D341Med (cell line): Measurements from ENCODE around the gene CLDN6.

Source experiments
- DNase-seq: peaks from one replicate; pipeline ENCODE4 v3.0.0; 2012; ENCODE audit warnings: low spot score

The CLDN6 gene

DNA sequence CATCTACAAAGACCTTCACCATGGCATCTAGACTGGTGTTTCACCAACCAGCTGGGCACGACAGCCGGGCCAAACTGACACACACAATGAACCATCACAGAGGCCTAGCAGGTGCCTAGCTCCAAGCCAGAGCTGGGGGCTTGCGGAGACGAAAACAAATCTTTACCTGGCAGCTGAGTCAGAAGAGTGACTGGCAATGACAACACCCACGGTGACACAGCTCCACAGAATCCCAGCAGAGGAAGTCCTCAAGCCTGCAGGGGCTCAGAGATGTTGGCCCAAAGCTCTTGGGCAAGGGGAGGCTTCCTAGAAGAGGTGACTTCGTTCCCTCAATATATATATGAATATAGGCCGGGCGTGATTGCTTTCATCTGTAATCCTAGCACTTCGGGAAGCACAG is 33.5 kb upstream of the CLDN6 start:
- no peak for DNase-seq

DNA sequence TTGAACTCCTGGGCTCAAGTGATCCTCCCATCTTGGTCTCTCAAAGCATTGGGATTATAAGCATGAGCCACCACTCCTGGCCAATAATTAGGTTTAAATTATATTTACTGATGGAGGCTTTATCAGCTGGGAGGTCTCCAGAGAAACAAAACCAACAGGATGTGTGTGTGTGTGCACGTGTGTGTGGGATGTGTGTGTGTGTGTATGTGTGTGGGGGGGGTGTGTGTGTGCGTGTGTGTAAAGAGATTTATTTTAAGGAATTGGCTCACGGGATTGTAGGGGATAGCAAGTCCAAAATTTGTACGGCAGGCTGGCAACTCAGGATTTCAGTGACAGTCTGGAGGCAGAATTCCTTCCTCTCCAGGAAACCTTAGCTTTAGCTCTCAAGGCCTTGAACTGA is 33.0 kb upstream of the CLDN6 start:
- no peak for DNase-seq

DNA sequence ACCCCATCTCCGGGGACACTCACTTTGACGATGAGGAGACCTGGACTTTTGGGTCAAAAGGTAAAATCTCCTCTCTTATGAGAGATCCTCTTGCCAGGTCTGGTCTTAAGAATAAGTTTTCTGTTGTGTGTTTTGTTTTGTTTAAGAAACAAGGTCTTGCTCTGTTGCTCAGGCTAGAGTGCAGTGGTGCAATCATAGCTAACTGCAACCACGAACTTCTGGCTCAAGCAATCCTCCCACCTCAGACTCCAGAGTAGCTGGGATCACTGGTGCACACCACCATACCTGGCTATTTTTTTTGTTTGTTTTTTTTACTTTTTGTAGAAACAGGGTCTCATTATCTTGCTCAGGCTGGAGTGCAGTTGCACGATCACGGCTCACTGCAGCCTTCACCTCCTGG is 32.5 kb upstream of the CLDN6 start:
- no peak for DNase-seq

DNA sequence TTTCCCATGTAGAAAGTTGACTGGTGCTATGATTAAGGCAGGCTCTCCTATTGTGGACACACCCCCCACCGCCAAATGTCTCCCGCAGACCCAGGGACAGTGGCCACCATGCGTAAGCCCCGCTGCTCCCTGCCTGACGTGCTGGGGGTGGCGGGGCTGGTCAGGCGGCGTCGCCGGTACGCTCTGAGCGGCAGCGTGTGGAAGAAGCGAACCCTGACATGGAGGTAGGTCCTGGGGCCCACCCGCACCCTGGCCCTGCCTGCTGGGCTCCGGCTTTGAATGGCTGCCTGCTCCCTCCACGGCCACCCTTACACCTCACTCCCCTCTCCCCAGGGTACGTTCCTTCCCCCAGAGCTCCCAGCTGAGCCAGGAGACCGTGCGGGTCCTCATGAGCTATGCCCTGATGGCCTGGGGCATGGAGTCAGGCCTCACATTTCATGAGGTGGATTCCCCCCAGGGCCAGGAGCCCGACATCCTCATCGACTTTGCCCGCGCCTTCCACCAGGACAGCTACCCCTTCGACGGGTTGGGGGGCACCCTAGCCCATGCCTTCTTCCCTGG is 32.0 kb upstream of the CLDN6 start:
- DNase-seq, result no peak

DNA sequence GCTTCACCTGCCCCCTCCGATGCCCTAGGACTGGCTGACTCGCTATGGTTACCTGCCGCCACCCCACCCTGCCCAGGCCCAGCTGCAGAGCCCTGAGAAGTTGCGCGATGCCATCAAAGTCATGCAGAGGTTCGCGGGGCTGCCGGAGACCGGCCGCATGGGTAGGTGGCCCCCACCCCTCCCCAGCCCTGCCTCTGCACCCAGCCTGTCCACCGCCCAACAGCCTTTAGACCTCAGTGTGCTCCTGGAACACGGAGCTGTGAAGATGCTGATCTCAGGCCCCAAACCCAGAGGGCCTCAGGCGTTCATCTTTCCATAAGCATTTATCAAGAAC is 29.4 kb upstream of the CLDN6 start:
- DNase-seq, result no peak

DNA sequence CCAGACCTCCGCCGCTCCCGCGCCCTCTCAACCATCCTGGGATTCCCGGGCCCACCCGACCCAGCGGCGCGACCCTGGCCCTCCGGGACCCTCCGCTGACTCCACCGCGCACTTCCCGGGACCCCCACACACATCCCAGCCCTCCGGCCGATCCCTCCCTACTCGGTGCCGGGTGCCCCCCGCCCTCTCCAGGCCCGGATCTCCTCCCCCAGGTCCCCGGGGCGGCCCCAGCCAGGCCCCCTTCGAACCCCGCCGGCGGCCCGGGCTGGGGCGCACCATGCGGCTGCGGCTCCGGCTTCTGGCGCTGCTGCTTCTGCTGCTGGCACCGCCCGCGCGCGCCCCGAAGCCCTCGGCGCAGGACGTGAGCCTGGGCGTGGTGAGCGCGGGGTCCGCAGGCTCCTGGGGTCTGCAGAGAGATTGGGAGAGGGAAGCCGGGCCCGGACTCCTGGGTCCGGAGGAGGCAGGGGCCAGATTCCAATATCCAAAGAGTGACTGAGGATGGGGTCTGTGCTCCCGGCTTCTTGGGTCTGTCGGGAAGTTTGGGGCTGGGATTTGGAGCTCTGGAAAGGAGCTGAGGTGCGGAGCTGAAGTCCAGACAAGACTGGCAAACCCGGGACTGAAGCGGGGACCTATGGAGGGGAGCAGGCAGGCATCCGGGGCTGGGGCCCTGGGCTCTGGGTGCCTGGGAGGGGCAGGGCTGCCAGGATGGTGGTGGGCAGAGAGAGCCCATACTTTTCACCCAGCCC is 28.8 kb upstream of the CLDN6 start:
- peak; percentile 63 for DNase-seq

DNA sequence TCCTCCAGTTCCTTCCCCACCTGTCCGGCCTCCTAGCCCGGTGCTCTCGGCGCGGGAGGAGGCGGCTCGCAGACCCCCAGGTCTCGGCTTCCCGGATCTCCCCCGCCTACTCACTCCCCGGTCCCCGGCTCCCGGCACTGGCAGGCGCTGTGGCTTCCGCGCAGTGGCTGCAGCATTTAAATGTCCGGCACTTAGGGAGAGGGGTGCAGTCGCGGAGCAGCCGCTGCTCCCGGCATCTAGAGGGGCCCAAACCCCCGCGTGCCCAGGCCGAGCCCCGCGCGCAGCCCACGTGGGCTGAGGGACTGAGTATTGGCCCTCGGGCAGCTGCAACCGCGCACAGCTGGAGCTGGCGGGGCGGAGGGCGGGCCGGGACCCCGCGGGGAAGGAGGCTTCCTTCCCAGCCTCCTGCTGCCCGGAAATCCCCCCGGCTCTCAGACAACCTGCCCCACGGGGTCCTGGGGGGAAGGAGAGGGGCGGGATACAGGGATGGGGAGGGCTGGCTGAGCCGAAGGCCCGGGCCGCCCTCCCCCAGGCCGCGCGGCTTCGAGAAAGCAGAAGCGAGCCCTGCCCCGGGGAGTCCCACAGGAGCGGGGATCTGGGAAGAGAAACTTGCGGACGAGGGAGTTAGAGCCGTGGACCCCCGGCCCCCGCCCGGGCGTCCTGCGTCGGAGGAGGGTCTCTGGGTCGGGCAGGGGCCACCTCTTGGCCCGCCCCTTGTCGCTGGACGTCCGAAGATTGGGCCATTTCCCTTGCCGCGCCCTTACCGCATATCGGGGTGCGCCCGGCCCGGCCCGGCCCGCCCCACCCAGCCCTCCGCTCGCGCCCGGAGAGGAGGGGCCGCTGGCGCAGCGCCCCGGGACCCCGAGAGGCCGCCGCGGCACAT is 28.0 kb upstream of the CLDN6 start, which contains the start of gene MMP25:
MMP25 (plus strand) TSS at position 804 of the 883 bp plus-strand sequence. CDS start 357 bp downstream, outside the sequence.
- no peak for DNase-seq

DNA sequence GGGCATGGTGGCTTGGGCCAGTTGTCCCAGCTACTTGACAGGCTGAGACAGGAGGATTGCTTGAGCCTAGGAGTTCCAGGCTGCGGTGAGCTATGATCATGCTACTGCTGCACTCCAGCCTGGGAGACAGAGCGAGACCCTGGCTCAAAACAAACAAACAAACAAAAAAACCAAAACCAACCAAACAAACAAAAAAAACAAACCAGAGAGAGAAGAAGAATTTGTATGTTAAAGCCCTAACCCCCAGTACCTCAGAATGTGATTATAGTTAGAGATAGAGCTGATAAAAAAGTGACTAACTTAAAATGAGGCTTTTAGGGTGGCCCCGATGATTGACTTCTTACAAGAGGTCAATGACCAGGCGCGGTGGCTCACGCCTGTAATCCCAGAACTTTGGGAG is 26.7 kb upstream of the CLDN6 start:
- no peak for DNase-seq

DNA sequence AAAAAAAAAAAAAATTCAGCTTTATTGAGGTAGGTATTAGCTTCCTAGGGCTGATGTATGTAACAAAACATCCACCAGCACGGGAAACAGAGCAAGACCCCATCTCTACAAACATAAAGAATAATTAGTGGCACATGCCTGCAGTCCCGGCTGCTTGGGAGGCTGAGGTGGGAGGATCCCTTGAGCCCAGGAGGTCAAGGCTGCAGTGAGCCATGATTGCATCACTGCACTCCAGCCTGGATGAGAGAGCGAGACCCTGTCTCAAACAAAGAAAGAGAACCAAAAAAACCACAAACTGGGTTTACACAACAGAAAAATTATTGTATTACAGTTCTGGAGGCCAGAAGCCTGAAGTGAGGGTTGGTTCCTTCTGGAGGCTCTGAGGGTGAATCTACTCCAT is 24.4 kb upstream of the CLDN6 start:
- DNase-seq, result no peak

DNA sequence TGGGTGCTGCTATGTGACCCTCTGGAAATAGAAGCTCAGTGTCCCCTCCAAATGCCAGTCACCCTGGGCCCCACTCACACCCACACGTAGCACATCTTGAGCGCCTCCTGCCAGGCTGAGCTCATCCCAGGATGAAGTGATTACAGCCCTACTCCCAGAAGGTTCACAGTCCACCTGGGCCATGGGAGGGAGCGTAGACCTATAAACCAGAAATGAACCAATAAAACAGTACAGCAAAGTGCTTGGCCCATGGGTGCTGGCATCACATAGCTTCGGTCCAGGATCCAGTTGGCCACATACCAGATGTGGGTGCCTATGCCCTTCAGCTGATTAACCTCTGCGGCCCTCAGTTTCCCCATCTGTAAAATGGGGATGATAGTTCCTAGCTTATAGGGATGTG is 20.9 kb upstream of the CLDN6 start:
- DNase-seq, result no peak

DNA sequence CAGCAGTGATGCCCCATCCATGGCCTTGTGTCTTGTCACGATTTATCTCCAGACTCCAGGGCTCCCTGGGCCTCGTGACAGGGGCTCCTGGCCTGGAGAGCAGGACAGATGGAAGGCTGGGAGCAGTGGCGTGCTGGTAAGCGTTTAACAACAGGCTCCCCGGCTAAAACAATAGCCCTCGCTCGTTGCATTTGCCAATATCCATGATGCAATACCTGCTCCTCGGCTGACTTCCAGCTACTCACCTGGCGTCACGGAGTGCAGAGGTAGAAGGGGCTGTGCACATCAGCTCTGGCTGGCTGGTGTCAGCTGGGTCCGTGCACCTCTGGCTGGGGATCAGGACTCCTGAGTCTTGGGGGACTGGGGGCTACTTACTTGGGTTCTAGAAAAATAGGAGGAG is 20.3 kb upstream of the CLDN6 start:
- no peak for DNase-seq

DNA sequence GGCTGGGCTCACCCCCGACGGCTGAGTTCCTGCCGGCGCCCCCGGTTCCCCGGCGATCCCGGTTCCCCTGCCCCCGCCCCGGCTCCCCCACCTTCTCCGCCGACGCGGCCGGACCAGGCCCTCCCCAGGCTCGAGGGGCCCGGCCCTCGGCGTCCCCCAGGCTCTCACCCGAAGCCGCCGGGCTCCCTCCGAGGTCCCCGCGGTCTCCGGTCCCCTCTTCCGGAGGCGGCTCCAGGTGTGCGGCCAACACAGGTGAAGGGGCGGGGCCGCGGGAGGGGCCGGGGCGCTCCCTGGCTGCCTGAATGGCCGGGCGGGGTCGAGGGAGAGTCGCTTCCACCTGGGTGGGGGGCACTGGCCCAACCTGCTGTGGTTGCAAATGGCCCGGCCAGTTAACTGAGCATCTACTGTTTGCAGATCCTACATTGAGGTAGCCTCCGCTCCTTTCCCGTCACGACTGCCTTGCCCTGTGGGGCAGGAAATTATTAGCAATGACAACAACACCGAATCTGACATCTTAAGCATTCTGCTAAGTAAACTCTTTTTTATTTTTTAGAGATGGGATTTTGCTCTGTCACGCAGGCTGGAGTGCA is 18.8 kb upstream of the CLDN6 start, which contains the start of gene BICDL2:
BICDL2 (minus strand) TSS at position 219 of the 590 bp plus-strand sequence. CDS start 1,448 bp downstream, outside the sequence.
- no peak for DNase-seq

DNA sequence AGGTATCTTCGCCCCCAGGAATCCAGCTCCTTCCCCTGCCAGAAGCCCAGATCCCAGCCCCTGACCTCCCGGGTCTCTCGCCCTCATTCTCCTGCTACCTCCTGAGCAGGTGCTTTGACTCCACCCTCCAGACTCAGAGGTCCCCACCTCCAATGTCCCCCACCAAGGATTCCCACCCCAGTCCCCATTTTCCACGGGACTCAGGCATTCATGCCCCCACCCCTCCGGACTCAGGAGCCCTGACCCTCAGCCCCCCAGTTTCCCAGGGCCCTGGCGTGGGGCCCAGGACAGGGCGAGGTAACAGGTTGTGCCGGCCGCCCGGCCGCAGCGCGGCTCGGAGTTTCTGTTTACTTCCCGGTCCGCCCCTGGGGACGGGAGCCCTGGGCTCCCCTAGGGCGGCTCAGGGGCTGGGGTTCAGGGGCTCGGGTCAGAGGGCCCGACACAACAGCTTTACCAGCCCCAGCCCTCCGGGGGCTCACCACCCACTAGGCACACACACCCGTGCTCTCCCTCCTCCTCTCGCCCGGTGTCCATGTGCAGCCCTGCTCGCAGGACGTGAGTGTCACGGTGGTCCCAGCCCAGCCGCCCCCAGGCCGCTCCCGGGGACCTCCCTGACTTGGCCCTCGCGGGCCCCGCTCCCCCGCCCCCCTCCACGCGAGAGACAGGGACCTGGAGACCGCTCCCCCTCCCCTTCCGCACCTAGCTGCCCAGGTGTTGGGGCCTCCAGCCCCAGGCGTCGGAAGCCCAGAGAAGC is 18.2 kb upstream of the CLDN6 start:
- DNase-seq, result no peak

DNA sequence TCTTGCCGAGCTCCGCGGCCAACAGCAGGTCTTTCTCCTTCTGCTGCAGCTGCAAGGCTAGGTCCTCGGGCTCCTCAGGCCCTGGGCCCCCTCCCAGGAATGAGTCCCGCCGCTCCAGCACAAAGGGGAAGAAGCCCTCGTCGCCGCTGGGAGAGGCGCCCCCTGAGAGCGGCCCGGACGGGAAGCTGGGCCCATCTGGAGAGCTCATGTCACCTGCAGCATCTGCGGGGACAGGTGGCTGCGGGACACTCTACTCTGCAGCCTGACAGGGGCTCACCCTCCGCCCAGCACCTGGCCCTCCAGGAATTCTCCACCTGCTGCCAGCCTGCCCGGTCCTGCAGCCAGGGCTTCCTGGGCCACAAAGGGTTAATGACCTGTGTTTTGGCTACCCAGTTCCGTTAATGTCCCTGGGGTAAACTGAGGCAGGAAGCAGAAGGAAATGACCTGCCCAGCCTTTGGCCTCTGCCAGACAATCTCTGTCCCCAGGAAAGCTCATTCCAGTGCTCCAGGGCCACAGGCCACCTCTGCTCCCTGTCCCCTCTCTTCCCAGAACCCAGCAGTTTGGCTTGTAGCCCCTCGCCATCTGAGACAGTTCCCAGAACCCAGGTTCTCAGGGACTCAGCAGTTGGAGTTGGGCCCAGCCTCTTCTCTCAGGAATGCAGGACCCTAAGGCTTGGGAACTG is 17.4 kb upstream of the CLDN6 start:
- no peak for DNase-seq

DNA sequence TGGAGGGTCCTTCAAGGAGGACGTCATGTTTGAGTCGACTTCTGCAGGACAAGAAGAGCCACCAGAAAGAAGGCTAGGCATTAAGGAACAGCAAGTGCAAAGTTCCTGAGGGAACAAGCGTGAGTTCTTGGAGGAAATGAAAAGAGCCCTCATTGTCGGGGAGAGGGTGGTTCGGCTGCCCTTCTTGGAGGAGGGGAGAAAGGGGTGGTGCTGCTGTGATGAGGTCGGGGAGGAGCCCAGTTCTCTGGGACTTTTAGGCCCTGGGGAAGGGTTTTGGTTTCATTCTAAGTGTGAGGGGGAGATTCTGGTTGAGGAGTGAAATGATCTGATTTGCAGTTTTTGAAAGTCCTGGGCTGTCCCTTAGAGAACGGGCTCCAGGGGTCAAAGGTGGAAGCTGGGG is 14.6 kb upstream of the CLDN6 start:
- no peak for DNase-seq

DNA sequence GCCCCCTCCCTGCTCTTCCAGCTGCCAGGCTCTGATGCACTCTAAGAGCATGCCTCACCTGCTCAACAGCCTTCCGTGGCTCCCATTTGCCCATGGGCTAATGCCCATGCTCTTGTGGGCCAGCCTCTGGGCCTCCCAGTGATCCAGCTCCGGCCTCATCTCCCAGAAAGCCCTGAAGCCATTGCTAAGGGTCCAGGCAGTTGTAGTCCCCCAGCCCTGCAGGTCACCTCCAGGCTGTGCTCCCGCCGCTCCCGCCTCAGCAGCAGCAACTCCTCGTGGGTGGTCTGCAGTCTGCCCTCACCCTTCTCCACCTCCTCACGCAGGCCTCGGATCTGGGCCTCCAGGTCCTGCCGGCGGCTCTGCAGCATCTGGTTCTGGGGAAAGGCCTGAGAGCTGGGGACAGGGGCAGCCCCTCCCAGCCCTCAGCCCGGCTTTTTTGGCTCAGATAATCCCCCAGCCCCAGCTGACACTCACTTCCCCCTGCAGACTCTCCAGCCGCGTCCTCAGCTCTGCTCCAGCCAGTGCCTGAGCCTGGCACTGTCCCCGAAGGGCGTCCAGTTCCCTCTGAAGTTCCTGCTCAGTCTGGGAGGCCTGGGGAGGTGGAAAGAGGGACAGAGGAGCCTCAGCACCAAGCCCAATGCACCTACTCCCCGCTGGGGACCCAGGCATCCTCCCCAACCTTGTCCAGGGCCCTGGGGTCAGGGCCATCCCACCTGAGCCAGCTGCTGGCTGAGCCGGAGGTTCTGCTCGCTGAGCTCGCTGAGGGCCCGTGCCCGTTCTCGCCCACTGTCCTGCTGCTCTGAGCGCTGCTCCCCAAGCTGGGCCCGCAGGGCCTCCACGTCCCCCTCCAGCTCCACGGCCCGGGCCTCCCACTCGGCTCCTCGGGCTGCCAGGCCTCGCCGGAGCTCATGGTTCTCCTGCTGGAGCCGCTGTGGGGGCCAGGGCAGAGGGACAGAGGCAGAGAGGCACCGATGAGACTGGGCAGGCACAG is 12.5 kb upstream of the CLDN6 start:
- DNase-seq, result no peak

DNA sequence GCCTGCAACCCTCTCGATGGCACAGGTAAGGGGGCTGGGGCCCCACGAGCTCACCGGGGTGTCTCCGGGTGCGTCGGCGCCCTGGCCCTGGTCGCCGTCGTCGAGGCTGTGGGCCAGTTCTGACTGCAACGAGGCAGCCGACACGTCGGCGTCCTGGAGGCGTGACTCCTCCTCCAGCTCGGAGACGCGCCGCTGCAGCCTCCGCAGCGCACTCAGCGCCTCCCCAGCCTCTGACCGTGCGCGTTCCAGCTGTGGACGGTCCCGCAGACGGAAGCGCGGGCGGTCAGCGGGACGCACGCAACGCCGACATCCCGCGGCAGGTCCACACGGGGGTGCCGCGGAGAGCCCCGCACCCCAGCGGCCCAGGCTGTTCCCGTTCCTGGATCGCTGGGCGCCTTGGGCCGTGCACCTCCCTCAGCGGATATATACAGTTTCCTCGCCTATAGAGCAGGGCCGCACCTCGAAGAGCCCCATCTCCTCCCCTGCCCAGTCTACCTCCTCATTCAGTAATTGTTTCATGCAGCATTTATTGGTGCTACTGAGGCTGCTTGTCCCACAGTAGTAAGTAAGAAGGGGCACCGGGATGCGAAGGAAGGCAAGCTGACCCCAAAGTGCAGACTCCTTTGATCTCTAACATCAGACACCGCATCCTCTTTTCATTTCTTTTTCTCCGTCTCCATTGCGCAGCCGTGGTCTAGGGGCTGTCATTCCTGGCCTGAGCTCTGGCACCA is 11.7 kb upstream of the CLDN6 start:
- no peak for DNase-seq

DNA sequence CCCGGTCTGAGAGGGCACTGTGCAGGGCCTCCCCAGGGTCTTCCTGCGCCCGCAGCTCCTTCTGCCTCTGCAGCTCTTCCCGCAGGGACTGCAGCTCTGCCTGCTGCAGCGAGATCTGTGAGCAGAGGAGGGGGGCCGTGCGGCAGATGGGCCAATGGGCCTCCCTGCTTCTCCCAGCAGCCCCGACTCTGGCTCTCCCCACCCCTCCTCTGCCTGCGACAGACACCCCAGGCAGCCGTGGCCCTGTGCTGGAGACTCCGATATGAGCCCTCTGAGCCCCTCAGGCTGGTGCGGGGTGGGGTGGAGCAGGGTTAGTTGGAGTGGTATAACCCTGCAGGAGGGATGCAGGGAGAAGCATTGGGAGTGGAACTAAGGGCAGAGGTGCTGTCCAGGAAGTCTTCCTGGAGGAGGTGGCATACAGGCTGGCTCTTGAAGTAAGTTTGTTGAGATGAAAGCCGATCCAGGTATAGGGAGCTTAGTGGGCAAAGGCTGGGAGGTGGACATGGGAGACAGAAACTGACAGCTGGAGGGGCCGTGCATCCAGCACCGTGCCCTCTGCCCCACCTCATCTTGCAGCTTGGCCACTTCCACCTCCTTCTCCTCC is 10.8 kb upstream of the CLDN6 start:
- DNase-seq, result no peak
